ENCODE data around the gene SMIM1.
A peak's percentile ranks its signal among the peaks of the same experiment; 100 is the strongest.
"Not testable (repeated sequence)": the region's sequence is repeated elsewhere in the genome, so short reads cannot be mapped to it uniquely, and the experiment has no call there.

Gene SMIM1

GRCh38 chr1:3738943-3739342 is 33.6 kb upstream of the SMIM1 start:
- DNase-seq, result no peak

- no peak for DNase-seq
These were observed 32.5 kb upstream of the SMIM1 start for GRCh38 chr1:3740042-3740441.

- DNase-seq, result no peak
These were observed 31.8 kb upstream of the SMIM1 start for GRCh38 chr1:3740752-3741151.

- DNase-seq, result no peak
These were observed 30.7 kb upstream of the SMIM1 start for GRCh38 chr1:3741566-3742438.

GRCh38 chr1:3742439-3743298 is 29.9 kb upstream of the SMIM1 start:
- DNase-seq, result no peak

GRCh38 chr1:3743421-3743820 is 29.1 kb upstream of the SMIM1 start:
- DNase-seq, result no peak

GRCh38 chr1:3743826-3744225 is 28.7 kb upstream of the SMIM1 start:
- no peak for DNase-seq

- no peak for DNase-seq
These were observed 27.9 kb upstream of the SMIM1 start for GRCh38 chr1:3744646-3745045.

- DNase-seq, result no peak
These were observed 27.5 kb upstream of the SMIM1 start for GRCh38 chr1:3745071-3745470.

- no peak for DNase-seq
These were observed 26.8 kb upstream of the SMIM1 start for GRCh38 chr1:3745590-3746381.

GRCh38 chr1:3746389-3746829 is 26.1 kb upstream of the SMIM1 start:
- peak; percentile 25 for DNase-seq

GRCh38 chr1:3746830-3747521 is 25.6 kb upstream of the SMIM1 start:
- DNase-seq, result peak; percentile 80

GRCh38 chr1:3747522-3747848 is 25.1 kb upstream of the SMIM1 start:
- no peak for DNase-seq

GRCh38 chr1:3747903-3748302 is 24.6 kb upstream of the SMIM1 start:
- DNase-seq, result no peak

- DNase-seq, result not testable (repeated sequence)
These were observed 24.1 kb upstream of the SMIM1 start for GRCh38 chr1:3748316-3748900.

- no peak for DNase-seq
These were observed 23.0 kb upstream of the SMIM1 start for GRCh38 chr1:3749512-3749911.

- DNase-seq, result no peak
These were observed 21.8 kb upstream of the SMIM1 start for GRCh38 chr1:3750741-3751140.

- no peak for DNase-seq
These were observed 20.1 kb upstream of the SMIM1 start, which contains the start of gene CCDC27 for GRCh38 chr1:3752400-3752945. CCDC27 (plus strand) TSS chr1:3752450; CDS start chr1:3752482, 32 bp downstream.

GRCh38 chr1:3753656-3754454 is 18.7 kb upstream of the SMIM1 start:
- DNase-seq, result no peak

GRCh38 chr1:3756394-3756793 is 16.2 kb upstream of the SMIM1 start:
- no peak for DNase-seq

GRCh38 chr1:3759164-3759563 is 13.4 kb upstream of the SMIM1 start:
- no peak for DNase-seq

Measured in NCI-H526 treated with DMSO at 0.1 percent for 48 hours (cell line).